ENCODE data around the gene HOXD8. TPM values are rescaled to one million over a fixed set of nuclear protein-coding genes. Genes with fewer than 3 reads are reported as not detected.

HOXD8 gene
- total RNA-seq, 1 donor from 2014 or later: 41.7 TPM

- DNase-seq (ENCODE audit: low spot score): no peak
Measured at GRCh38 chr2:176172895-176173566, 43.5 kb downstream of the HOXD8 start.

- DNase-seq (ENCODE audit: low spot score): no peak
Measured at GRCh38 chr2:176173567-176174381, 44.3 kb downstream of the HOXD8 start.

- DNase-seq (ENCODE audit: low spot score): no peak
Measured at GRCh38 chr2:176174382-176174823, 44.9 kb downstream of the HOXD8 start.

- DNase-seq (ENCODE audit: low spot score): no peak
Measured at GRCh38 chr2:176174824-176175708, 45.6 kb downstream of the HOXD8 start.

GRCh38 chr2:176175709-176176607, 46.5 kb downstream of the HOXD8 start:
- peak; percentile 14 for DNase-seq (ENCODE audit: low spot score)

GRCh38 chr2:176177580-176178037, 48.1 kb downstream of the HOXD8 start:
- DNase-seq (ENCODE audit: low spot score): no peak

- peak; percentile 42 for DNase-seq (ENCODE audit: low spot score)
Measured at GRCh38 chr2:176178038-176178756, 48.7 kb downstream of the HOXD8 start.

GRCh38 chr2:176178757-176179295, 49.3 kb downstream of the HOXD8 start:
- DNase-seq (ENCODE audit: low spot score): no peak

- DNase-seq (ENCODE audit: low spot score): no peak
Measured at GRCh38 chr2:176181551-176181950, 52.0 kb downstream of the HOXD8 start.

Other genes starting within 250 kb of the HOXD8 start
- 32.5 TPM for gene LNPK, start 127.4 kb upstream of the HOXD8 start, total RNA-seq
- not detected for gene EVX2, start 45.7 kb upstream of the HOXD8 start, total RNA-seq
- gene HOXD13, start 37.0 kb upstream of the HOXD8 start, total RNA-seq: not detected
- gene HOXD12, start 29.9 kb upstream of the HOXD8 start, total RNA-seq: not detected
- gene HOXD11, start 22.4 kb upstream of the HOXD8 start, total RNA-seq: 1.2 TPM
- gene HOXD10, start 12.9 kb upstream of the HOXD8 start, total RNA-seq: 4.4 TPM
- gene HOXD9, start 7.0 kb upstream of the HOXD8 start, total RNA-seq: 19.8 TPM
- gene HOXD4, start 21.8 kb downstream of the HOXD8 start, total RNA-seq: 22.4 TPM
- 28.2 TPM for gene HOXD3, start 27.6 kb downstream of the HOXD8 start, total RNA-seq
- gene HOXD1, start 59.0 kb downstream of the HOXD8 start, total RNA-seq: 11.1 TPM
- 28.4 TPM for gene MTX2, start 139.7 kb downstream of the HOXD8 start, total RNA-seq